ENCODE measurements around the gene CACNA2D1.

- no peak for TF ChIP-seq CTCF (conservative IDR thresholded peaks at IDR 0.05 in 1 of 2, IDR thresholded peaks at IDR 0.05 in 1 of 2; ENCODE audit: low read depth in 1 of 2, low read length in 2 of 2)
- no peak for TF ChIP-seq EZH2 (IDR thresholded peaks at IDR 0.05; ENCODE audit: low read length, missing control alignments)
Observed at GRCh38 chr7:82284936-82285519, 158.5 kb downstream of the CACNA2D1 start.

All from fibroblast of lung (primary cell).